Stimulated activated CD8-positive, alpha-beta memory T cell treated with anti-CD3 and anti-CD28 coated beads, Interleukin-4, amount 100 ng/mL, for 24 hours (primary cell): ENCODE measurements around the gene L3MBTL4.

Experiments used
- DNase-seq: peaks from one replicate; pipeline ENCODE4 v3.0.0-alpha.2; 2020; ENCODE audit warnings: low read depth

The L3MBTL4 gene

GRCh38 chr18:5961097-5961827 lies 453.4 kb downstream of the L3MBTL4 start:
- DNase-seq: no peak

- DNase-seq: no peak
Measured at GRCh38 chr18:5958822-5959221, 455.9 kb downstream of the L3MBTL4 start.

DNA sequence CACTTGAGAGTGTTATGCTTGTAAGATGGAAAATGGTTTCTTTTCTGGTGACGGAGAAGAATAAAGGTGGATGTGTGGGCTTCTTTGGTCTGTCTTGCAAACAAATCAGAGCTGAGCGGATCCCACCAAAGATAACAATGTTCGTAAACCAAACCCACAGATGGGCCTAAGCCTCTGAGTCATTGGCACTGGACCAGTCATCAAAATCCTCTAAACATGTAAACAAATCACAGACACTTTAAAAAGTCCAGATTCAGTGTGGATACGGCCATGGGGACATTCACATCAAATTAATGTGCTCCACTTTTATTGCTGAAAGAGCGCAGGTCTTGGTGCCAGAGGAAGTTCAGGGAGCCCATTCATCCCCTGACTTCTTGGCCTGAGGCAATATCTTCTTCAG lies 458.9 kb downstream of the L3MBTL4 start:
- DNase-seq: no peak

- DNase-seq: no peak
Measured at GRCh38 chr18:5951515-5952091, 463.1 kb downstream of the L3MBTL4 start.

- DNase-seq: no peak
Measured at GRCh38 chr18:5948781-5949180, 465.9 kb downstream of the L3MBTL4 start.

DNA sequence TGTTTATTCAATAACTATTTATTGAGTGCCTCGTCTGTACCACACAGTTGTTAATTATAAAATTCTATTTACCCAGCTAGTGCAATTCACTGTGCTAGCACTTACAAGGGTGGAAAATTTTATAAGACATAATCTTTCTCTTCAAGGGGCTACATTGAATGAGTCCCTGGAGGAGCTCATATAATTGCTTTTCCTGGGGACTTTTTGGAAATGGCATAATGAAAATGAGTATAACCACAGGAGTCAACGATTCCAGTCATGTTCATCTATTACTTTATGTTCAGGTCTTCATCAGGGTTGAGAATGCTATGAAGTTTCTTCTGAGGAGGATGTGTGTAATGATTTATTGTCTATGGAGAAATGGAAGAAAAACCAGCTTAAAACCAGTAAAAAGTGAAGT lies 466.5 kb downstream of the L3MBTL4 start:
- no peak for DNase-seq

DNA sequence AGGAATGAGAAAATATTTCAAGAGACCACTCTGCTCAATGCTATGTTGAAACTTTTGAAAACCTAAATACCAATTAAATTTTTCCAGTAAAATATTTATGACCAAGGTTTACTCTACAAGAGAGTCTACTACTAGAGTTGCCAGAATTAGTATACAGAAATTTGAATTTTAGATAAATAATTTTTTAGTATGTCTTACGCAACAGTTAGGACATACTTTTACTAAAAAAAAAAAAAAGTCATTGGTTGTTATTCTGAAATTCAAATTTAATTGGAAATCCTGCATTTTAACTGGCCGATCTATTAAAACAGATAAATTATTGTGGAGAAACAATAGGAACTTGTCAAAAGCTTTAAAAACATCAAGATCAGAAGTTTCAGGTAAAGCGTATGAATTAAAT lies 470.3 kb downstream of the L3MBTL4 start:
- no peak for DNase-seq

DNA sequence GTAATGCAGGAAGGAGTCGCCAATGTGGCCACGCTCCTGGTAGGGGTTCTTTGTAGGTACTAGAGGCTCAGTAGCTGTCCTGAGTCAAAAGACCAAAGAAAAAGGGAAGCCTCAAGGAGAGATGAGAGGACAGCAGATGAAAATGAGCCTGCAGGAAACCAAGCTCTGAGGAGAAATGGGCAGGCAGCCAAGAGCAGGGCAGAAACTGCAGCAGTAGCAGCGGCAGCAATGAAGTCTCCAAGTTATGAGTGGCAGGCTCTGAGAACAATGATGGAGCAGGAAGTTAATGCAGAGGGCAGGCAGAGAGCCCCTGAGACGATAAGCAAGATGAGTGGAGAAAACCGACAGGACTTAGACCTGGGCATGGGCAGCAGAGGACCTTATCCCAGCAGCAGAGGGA lies 471.2 kb downstream of the L3MBTL4 start:
- DNase-seq: no peak

DNA sequence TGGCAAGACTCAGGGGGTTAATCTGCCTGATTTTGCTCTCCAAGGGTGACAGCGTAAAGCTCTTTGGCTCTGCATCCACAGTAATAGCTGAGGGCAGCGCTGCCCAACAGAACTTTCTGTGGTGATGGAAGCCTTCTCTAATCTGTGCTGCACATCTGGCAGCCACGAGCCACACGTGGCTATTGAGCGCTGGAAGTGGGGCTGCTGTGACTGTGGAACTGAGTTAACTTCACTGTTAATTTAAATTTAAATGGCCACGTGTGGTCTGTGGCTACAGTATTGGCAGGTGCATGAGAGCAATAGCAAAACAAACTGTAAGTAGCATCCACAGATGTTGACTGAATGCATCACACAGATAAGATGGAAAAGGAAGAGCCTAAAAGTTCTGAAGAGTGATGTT lies 472.1 kb downstream of the L3MBTL4 start:
- DNase-seq: no peak

- no peak for DNase-seq
Measured at GRCh38 chr18:5941890-5942289, 472.8 kb downstream of the L3MBTL4 start.

DNA sequence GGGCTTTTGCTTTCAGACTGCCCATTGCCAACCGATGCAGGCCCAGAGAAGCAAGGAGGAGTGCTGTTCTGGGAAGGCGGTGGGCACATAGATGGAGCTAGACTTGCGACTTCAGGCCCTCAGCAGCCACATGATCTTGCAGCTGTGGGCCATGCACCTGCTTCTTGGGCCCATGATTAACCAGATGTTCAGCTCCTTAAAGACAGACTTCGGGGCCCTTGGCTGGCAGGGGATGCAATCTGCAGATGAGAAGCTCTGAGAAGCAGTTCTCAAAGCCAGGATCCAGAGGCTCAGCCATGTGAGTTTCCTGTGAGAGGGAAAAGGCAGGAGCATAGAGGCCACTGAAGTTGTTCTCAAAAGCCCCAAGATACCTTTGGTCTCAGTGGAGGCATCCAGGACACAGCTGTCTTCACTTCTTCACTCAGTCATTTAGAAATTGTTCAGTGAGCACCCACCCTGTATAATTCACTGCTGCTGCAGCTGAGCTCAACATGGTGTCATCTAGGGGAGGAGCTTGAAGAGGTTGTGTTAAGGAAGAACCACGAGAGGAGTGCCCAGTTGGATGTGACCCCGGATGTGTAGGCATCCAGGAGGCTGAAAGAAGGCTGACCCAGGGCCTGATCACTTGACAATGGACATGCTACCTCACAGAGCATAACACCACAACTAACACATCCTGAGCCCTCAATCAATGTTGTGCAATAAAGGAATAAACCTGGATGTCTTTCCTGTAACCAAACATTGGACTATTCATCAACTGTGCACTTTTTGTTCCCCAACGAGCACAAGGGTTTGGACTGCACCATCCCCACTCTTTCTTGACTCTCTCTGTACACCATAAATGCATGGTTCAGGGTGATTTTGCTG lies 474.7 kb downstream of the L3MBTL4 start:
- DNase-seq: no peak

GRCh38 chr18:5937795-5938194 lies 476.9 kb downstream of the L3MBTL4 start:
- no peak for DNase-seq

GRCh38 chr18:5937121-5937520 lies 477.6 kb downstream of the L3MBTL4 start:
- DNase-seq: no peak

DNA sequence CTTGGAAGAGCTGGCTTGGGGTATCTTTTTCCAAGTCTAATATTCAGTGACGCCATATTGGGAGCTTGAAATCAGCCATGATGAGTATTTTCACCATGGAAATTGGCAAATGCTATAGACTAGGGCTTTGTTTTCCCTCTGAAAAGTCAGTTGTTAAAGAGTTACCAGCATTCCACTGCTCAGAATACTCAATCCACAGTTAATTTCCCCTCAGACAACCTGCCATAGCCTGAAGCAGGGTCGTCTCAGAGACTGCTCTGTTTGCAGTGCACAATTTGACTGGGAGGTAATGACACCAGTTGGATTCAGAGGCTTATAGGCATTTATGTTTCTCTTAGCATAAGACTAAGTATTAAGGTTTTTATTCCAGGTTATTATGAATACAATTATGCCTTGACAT lies 483.9 kb downstream of the L3MBTL4 start:
- DNase-seq: no peak

GRCh38 chr18:5918205-5918858 lies 496.4 kb downstream of the L3MBTL4 start:
- DNase-seq: no peak

- DNase-seq: no peak
Measured at GRCh38 chr18:5914951-5915350, 499.8 kb downstream of the L3MBTL4 start.

GRCh38 chr18:5914016-5914415 lies 500.7 kb downstream of the L3MBTL4 start:
- DNase-seq: no peak

DNA sequence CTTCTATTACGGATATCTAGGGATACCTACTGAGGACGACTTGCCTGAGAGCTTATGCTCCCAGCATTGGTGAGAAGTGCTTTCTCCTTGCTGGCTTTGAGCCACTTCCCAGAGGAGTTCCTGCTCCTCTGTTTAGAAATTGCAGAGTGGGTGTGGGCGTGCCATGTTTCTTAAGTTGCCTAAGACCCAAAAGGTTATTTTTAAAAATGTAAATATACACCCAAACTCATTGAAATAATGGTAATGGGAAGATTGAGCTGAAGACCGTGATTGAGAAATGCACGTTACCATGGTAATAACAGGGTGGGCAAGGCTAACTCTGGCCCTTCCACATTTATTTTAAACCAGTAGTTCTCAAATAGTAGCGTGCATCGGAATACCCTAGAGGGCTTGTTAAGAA lies 502.1 kb downstream of the L3MBTL4 start:
- no peak for DNase-seq

DNA sequence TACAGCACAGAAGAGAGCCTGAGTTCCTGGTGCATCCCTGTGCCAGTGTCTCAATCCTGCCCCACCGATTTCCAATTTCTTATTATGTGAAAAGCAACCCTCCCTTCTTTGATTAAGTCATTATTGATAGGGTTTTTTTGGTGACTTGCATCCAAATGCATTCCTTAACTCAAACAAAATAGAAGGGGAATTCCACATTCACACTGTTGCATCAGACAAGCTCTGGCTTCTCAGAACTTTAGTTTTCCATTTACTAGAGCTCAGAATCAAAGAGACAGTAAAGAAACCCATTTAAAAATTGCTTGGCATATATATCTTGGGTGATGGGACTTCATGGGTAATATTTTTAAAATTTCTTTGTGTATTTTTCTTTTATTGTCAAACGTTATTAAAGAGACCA lies 505.6 kb downstream of the L3MBTL4 start:
- DNase-seq: no peak
